SH-SY5Y (cell line): Measurements from ENCODE around the gene ARL6IP4.

Source experiments
- GATA2 ChIP-seq: IDR thresholded peaks from 2 replicates; pipeline ENCODE4 v1.6.1; 2011; ENCODE audit warnings: mild to moderate bottlenecking, low read depth, low read length
- GATA3 ChIP-seq: IDR thresholded peaks from 2 replicates; pipeline ENCODE4 v1.6.1; 2011; ENCODE audit warnings: low read depth, mild to moderate bottlenecking, low read length, moderate library complexity

GRCh38 chr12:122932207-122932606 lies 48.3 kb upstream of the ARL6IP4 start:
- TF ChIP-seq GATA2 (no peak), GATA3 (no peak)
